SU-DHL-6 (cell line): Measurements from ENCODE around the gene TMEM225B.

Source experiments
- EZH2phosphoT487 ChIP-seq: fragments of 200-600 bp; sonication (generic), shearing (Covaris generic); conservative IDR thresholded peaks from 2 replicates; pipeline ENCODE4 v1.6.1; 2018; ENCODE audit warnings: mild to moderate bottlenecking, antibody characterized with exemption, low read length, moderate library complexity, mixed read lengths
- TF ChIP-seq, protein P1 (sequence below): fragments of 200-600 bp; sonication (generic); IDR thresholded peaks from one replicate; pipeline ENCODE4 v1.5.1; 2017; ENCODE audit warnings: antibody characterized with exemption, mild to moderate bottlenecking, low read length, moderate library complexity; ENCODE audit not compliant: insufficient read depth, poor library complexity, severe bottlenecking

DNA sequence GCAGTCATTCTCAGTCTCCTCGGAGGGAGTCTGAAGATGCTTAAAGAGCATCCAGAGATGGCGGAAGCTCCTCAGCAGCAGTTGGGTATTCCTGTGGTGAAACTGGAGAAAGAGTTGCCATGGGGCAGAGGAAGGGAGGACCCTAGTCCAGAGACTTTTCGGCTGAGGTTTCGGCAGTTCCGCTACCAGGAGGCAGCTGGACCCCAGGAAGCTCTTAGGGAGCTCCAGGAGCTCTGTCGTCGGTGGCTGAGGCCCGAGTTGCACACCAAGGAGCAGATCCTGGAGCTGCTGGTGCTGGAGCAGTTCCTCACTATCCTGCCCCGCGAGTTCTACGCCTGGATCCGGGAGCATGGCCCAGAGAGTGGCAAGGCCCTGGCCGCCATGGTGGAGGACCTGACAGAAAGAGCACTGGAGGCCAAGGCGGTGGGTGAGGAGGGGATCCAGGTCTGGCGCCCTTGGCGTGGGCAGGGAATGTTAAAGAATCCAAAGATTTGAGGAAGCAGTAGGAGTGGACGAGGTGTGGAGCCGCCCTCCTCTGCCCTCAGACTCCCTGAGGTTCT is 21.6 kb downstream of the TMEM225B start:
- TF ChIP-seq, protein P1, sequence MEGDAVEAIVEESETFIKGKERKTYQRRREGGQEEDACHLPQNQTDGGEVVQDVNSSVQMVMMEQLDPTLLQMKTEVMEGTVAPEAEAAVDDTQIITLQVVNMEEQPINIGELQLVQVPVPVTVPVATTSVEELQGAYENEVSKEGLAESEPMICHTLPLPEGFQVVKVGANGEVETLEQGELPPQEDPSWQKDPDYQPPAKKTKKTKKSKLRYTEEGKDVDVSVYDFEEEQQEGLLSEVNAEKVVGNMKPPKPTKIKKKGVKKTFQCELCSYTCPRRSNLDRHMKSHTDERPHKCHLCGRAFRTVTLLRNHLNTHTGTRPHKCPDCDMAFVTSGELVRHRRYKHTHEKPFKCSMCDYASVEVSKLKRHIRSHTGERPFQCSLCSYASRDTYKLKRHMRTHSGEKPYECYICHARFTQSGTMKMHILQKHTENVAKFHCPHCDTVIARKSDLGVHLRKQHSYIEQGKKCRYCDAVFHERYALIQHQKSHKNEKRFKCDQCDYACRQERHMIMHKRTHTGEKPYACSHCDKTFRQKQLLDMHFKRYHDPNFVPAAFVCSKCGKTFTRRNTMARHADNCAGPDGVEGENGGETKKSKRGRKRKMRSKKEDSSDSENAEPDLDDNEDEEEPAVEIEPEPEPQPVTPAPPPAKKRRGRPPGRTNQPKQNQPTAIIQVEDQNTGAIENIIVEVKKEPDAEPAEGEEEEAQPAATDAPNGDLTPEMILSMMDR = no peak
- TF ChIP-seq EZH2phosphoT487 = no peak
